Measurements from ENCODE around the gene PLAC8.

PLAC8 gene

GRCh38 chr4:83110970-83111750 is 3.4 kb downstream of the PLAC8 start:
- TF ChIP-seq POLR2AphosphoS5 (IDR thresholded peaks at IDR 0.05; ENCODE audit: low read depth, low read length) (no peak), SIN3A (IDR thresholded peaks at IDR 0.05; ENCODE audit: borderline replicate concordance, insufficient read depth, low read length) (no peak), TAF1 (IDR thresholded peaks at IDR 0.05; ENCODE audit: borderline replicate concordance, insufficient read depth, low read length) (no peak), FOXP2 (optimal IDR thresholded peaks at IDR 0.05; ENCODE audit: borderline replicate concordance, extremely low read depth, extremely low read length, insufficient read depth) (no peak), REST (IDR thresholded peaks at IDR 0.05; ENCODE audit: insufficient read depth in 1 of 2, low read depth in 2 of 2, low read length in 2 of 2) (no peak)

GRCh38 chr4:83110223-83110945 is 4.1 kb downstream of the PLAC8 start:
- no peak for TF ChIP-seq FOXP2 (optimal IDR thresholded peaks at IDR 0.05; ENCODE audit: borderline replicate concordance, extremely low read depth, extremely low read length, insufficient read depth)
- no peak for TF ChIP-seq REST (IDR thresholded peaks at IDR 0.05; ENCODE audit: insufficient read depth in 1 of 2, low read depth in 2 of 2, low read length in 2 of 2)
- no peak for TF ChIP-seq SIN3A (IDR thresholded peaks at IDR 0.05; ENCODE audit: borderline replicate concordance, insufficient read depth, low read length)
- no peak for TF ChIP-seq TAF1 (IDR thresholded peaks at IDR 0.05; ENCODE audit: borderline replicate concordance, insufficient read depth, low read length)
- TF ChIP-seq POLR2AphosphoS5 (IDR thresholded peaks at IDR 0.05; ENCODE audit: low read depth, low read length) = no peak

GRCh38 chr4:83109480-83110222 is 4.9 kb downstream of the PLAC8 start:
- TF ChIP-seq REST (IDR thresholded peaks at IDR 0.05; ENCODE audit: insufficient read depth in 1 of 2, low read depth in 2 of 2, low read length in 2 of 2) = no peak
- no peak for TF ChIP-seq POLR2AphosphoS5 (IDR thresholded peaks at IDR 0.05; ENCODE audit: low read depth, low read length)
- no peak for TF ChIP-seq TAF1 (IDR thresholded peaks at IDR 0.05; ENCODE audit: borderline replicate concordance, insufficient read depth, low read length)
- TF ChIP-seq FOXP2 (optimal IDR thresholded peaks at IDR 0.05; ENCODE audit: borderline replicate concordance, extremely low read depth, extremely low read length, insufficient read depth) = no peak
- no peak for TF ChIP-seq SIN3A (IDR thresholded peaks at IDR 0.05; ENCODE audit: borderline replicate concordance, insufficient read depth, low read length)

- TF ChIP-seq FOXP2 (optimal IDR thresholded peaks at IDR 0.05; ENCODE audit: borderline replicate concordance, extremely low read depth, extremely low read length, insufficient read depth) (no peak), TAF1 (IDR thresholded peaks at IDR 0.05; ENCODE audit: borderline replicate concordance, insufficient read depth, low read length) (no peak), SIN3A (IDR thresholded peaks at IDR 0.05; ENCODE audit: borderline replicate concordance, insufficient read depth, low read length) (no peak), POLR2AphosphoS5 (IDR thresholded peaks at IDR 0.05; ENCODE audit: low read depth, low read length) (no peak), REST (IDR thresholded peaks at IDR 0.05; ENCODE audit: insufficient read depth in 1 of 2, low read depth in 2 of 2, low read length in 2 of 2) (no peak)
Measured at GRCh38 chr4:83108101-83108861, 6.2 kb downstream of the PLAC8 start.

Data from PFSK-1 (cell line).